Activated CD4-positive, alpha-beta T cell treated with anti-CD3 and anti-CD28 coated beads, Interleukin-2, amount 10 ng/mL, durations not matched to agents 7 days and 5 days (primary cell): ENCODE data around the gene SKAP1. TPM values are rescaled to one million over a fixed set of nuclear protein-coding genes. Genes with fewer than 3 reads are reported as not detected.

Source experiments
- CTCF ChIA-PET: fragments of 350-600 bp; sonication (Branson Sonifier 250); formaldehyde crosslinking; loops from one replicate; lab custom pipeline; 2021; ENCODE audit warnings: antibody characterized with exemption; lab: Charles Lee
- POLR2A ChIA-PET: fragments of 350-600 bp; sonication (Branson Sonifier 250); formaldehyde crosslinking; loops from one replicate; lab custom pipeline; 2021; ENCODE audit warnings: antibody characterized with exemption; lab: Charles Lee
- DNase-seq: peaks from one replicate; pipeline ENCODE4 v3.0.0-alpha.2; 2020
- H3K27ac Mint-ChIP-seq: one replicate; pipeline ENCODE4 v1.8.0; 2021; ENCODE audit warnings: mild to moderate bottlenecking, moderate library complexity, mixed read lengths
- H3K27me3 Mint-ChIP-seq: one replicate; pipeline ENCODE4 v1.8.0; 2021; ENCODE audit warnings: mixed read lengths
- H3K36me3 Mint-ChIP-seq: one replicate; pipeline ENCODE4 v1.8.0; 2021; ENCODE audit warnings: low read depth, mixed read lengths
- H3K4me1 Mint-ChIP-seq: one replicate; pipeline ENCODE4 v1.8.0; 2021; ENCODE audit warnings: mixed read lengths
- H3K4me3 Mint-ChIP-seq: one replicate; pipeline ENCODE4 v1.8.0; 2021; ENCODE audit warnings: mild to moderate bottlenecking, moderate library complexity, mixed read lengths
- H3K9me3 Mint-ChIP-seq: one replicate; pipeline ENCODE4 v1.8.0; 2021; ENCODE audit warnings: mixed read lengths
- total RNA-seq, 2 experiments: library from RNA; stranded (reverse); gene quantifications; one replicate each; pipeline ENCODE4 v1.2.3, GENCODE V29; 2021

The SKAP1 gene
- total RNA-seq, 2 experiments from 2014 or later: 123 to 144 TPM

DNA sequence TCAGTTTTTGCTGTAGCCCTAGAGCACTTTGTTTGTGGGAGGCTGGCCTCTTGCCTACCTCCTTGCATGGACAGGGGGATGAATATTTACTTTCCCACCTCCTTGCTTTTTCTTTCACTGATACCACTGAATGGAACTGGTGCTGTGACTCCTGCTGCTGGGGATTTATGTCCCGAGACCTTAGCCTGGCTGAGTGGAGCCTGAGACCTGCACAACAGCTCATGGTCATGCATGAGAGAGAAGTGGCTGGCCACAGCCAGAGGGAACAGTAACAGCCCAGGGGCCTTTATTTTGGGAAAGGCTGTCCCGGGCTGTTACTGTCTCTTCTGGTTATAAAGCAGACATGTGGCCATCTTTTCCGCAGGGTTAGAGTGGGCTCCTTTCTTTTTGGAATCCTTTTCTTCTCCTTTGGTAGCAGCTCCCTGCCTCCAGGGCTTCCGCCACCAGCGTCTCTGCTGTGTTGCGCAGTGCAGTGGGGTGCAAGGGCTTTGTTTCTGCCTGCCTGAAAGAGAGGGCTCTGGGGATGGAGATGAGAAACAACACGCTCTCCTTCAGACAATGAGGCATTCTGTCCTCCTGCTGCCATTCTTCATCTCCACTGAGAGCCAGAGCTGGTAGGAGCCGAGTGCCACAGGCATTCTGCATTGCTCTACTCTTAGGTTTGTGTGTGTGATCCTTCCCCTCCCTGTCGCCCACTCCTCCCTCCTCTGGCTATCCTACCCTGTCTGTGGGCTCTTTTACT is 307.9 kb downstream of the SKAP1 start:
- peaks cover 38% of the 10 kb centered on the region for H3K36me3 Mint-ChIP-seq
- no peaks in the 10 kb centered on the region for H3K9me3 Mint-ChIP-seq
- no peak overlapping the region for H3K4me3 Mint-ChIP-seq
- no peaks in the 10 kb centered on the region for H3K4me1 Mint-ChIP-seq
- ChIA-PET POLR2A (no interaction called here), CTCF (interaction anchor here (0.5 to 1.5 kb wide), 4 partner anchors 14 to 417 kb away, joined by 3 to 4 read pairs (median 3); partner anchors contain the start of gene SNX11)
- no peaks in the 10 kb centered on the region for H3K27me3 Mint-ChIP-seq
- DNase-seq: no peak
- no peak overlapping the region for H3K27ac Mint-ChIP-seq

DNA sequence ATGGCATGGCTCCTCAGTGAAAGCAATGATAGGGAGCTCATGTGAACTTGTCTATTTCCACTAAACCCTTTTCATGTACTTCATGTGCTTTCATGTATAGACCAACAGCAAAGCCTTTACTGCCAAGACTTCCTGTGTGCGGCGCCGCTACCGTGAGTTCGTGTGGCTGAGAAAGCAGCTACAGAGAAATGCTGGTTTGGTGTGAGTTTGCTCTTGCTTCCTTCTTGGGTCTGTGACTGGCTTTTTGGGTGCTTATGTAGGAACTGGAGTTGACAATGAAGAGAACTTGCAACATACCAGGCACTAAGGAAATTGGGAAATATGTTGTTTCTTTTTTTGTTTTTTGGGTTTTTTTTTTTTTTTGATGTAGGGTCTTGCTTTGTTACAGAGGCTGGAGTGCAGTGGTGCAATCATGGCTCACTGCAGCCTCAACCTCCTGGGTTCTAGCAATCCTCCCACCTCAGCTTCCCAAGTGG is 316.8 kb downstream of the SKAP1 start:
- Mint-ChIP-seq H3K27ac (peak overlapping the region; percentile 95), H3K9me3 (no peaks in the 10 kb centered on the region), H3K27me3 (no peaks in the 10 kb centered on the region), H3K36me3 (peaks cover 32% of the 10 kb centered on the region), H3K4me1 (peaks cover 45% of the 10 kb centered on the region), H3K4me3 (peak overlapping the region; percentile 24)
- ChIA-PET POLR2A (interaction anchor here (0.6 to 0.7 kb wide), 2 partner anchors 14 to 182 kb away, joined by 5 to 10 read pairs; no protein-coding TSS in a partner anchor), CTCF (interaction anchor here (0.6 to 1.6 kb wide), 4 partner anchors 16 to 360 kb away, joined by 3 to 5 read pairs (median 5); no protein-coding TSS in a partner anchor)
- DNase-seq: peak; percentile 78

DNA sequence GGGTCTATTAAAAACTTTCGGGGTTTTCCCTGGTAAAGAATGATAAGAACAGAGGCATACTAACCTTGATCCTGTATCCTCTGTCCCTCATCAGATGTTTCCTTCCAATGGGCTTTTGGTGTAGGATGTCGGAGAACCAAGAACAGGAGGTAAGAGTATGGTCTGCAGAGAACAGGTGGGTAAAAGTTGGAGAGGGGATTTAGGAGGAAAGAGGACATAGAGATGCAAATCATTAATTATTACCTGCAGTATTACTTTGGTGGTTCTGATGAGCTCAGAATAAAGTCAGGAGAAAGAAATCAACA is 318.1 kb downstream of the SKAP1 start:
- Mint-ChIP-seq H3K4me1 (peaks cover 56% of the 10 kb centered on the region), H3K4me3 (no peak overlapping the region), H3K27me3 (no peaks in the 10 kb centered on the region), H3K36me3 (peaks cover 26% of the 10 kb centered on the region), H3K27ac (peak overlapping the region; percentile 95), H3K9me3 (no peaks in the 10 kb centered on the region)
- ChIA-PET CTCF (interaction anchor here (1.1 to 1.2 kb wide), 2 partner anchors 9 to 87 kb away, joined by 3 to 4 read pairs; no protein-coding TSS in a partner anchor), POLR2A (no interaction called here)
- DNase-seq: no peak

DNA sequence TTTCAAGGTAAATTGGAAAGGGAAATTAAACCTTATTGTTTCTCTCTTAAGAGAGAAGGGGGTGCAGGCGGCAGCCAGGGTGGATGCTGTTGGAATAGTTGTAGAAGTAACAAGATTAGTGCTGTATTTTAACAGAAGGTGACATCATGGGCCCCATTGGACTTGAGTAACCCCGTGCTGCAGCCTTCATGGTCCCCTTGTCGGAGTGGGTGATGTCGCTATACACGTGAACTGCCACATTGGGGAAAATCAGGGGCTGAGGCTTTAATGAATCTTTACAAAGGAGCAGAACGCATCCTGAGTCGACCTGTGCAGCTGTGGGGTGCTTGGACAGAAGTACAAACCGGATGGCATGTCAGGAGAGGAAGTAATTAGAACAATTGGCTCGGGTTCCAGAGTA is 319.3 kb downstream of the SKAP1 start:
- DNase-seq: no peak
- Mint-ChIP-seq H3K4me1 (peaks cover 59% of the 10 kb centered on the region), H3K27ac (peak overlapping the region; percentile 59)

DNA sequence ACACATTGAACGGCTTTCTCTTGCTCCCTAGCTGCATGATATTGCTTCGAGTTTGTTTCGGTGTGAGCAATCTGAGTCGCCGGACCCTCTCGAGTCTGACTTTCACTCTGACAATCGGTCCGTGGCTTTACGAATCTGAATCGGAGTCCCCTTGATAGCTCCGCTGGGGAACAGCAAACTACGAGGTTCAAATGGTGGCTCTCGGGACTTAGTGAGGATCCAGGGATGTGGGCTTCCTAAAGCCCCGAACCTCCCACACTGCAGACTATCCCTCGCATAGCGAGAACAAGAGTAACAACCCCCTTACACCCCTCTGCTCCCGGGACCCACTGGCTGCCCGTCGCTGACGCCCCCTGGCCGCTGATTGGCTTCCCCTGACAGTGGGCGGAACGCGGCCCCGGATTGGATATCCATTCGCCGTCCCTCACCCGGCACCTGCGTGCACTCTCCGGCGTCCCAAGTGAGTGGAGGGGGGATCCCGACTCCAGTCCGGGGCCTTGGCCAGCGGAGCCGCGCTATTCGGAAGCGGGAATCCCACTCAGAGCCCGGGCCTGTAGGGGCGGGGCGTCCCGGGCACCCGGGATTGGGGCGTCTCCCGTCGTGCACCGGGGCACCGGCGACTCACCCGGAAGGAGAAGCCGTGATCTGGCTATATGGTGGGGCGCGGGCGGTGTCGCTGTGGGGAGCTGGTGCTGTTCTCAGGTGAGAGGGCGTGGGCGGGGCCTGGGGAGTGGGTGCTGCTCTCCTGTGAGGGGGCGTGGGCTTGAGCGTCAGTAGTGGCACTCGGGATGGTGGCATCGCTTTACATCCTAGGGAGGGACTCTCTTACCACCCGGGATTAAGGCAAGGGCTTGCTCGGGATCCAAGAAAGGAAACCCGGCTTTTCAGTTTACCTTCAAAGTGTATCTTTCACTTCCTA is 322.6 kb downstream of the SKAP1 start, which contains the start of gene SNX11:
TSS of gene SNX11 (plus strand) at position 630 of the 919 bp plus-strand sequence. CDS start 4,278 bp downstream, outside the sequence.
- Mint-ChIP-seq H3K4me1 (peaks cover 67% of the 10 kb centered on the region), H3K4me3 (peak within 1 kb of the TSS; percentile 96), H3K27ac (peak within 1 kb of the TSS; percentile 94), H3K27me3 (no peaks in the 10 kb centered on the region), H3K9me3 (peaks cover 11% of the 10 kb centered on the region), H3K36me3 (peaks cover 35% of the 10 kb centered on the region)
- peak; percentile 96 for DNase-seq
- CTCF ChIA-PET: interaction anchor here (0.7 to 2.4 kb wide), 16 partner anchors 8 to 511 kb away, joined by 3 to 9 read pairs (median 4); partner anchors contain the start of gene CDK5RAP3
- POLR2A ChIA-PET: interaction anchor here (0.7 kb wide), 1 partner anchor 17 kb away, joined by 3 read pairs; no protein-coding TSS in a partner anchor

More for the DNA sequence above, 319.3 kb downstream of the SKAP1 start:
- Mint-ChIP-seq H3K9me3 (no peaks in the 10 kb centered on the region), H3K4me3 (no peak overlapping the region), H3K36me3 (peaks cover 26% of the 10 kb centered on the region), H3K27me3 (no peaks in the 10 kb centered on the region)
- ChIA-PET CTCF (no interaction called here), POLR2A (no interaction called here)

DNA sequence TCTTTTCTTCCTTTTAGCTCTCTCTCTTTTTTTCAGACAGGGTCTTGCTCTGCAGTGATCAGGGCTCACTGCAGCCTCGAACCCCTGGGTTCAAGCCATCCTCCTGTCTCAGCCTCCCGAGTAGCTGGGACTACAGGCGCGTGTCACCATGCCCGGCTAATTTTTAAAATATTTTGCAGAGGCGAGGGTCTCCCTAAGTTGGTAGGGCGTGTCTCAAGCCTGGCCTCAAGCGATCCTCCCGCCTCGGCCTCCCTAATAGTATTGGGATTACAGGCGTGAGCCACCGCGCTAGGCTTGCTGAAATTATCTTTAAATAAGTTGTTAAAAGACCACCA is 323.2 kb downstream of the SKAP1 start:
- DNase-seq: no peak
- ChIA-PET POLR2A (no interaction called here), CTCF (interaction anchor here (0.7 to 2.4 kb wide), 7 partner anchors 11 to 89 kb away, joined by 3 to 9 read pairs (median 4); no protein-coding TSS in a partner anchor)
- peaks cover 66% of the 10 kb centered on the region for H3K4me1 Mint-ChIP-seq
- peak overlapping the region; percentile 96 for H3K4me3 Mint-ChIP-seq
- H3K36me3 Mint-ChIP-seq: peaks cover 28% of the 10 kb centered on the region
- no peaks in the 10 kb centered on the region for H3K27me3 Mint-ChIP-seq
- peak overlapping the region; percentile 94 for H3K27ac Mint-ChIP-seq
- peaks cover 12% of the 10 kb centered on the region for H3K9me3 Mint-ChIP-seq

DNA sequence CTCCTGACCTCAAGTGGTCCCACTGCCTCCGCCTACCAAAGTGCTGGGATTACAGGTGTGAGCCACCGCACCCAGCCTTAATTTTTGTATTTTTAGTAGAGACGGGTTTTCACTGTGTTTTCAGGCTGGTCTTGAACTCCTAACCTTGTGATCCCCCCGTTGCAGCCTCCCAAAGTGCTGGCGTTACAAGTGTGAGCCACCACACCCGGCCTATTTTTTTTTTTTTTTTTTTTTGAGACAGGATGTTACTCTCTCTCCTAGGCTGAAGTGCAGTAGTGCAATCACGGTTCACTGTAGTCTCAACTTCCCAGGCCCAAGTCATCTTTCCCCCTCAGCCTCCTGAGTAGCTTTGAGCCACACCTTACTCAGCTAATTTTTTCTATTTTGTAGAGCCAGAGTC is 325.6 kb downstream of the SKAP1 start:
- peaks cover 12% of the 10 kb centered on the region for H3K9me3 Mint-ChIP-seq
- CTCF ChIA-PET: interaction anchor here (0.8 kb wide), 1 partner anchor 47 kb away, joined by 3 read pairs; no protein-coding TSS in a partner anchor

DNA sequence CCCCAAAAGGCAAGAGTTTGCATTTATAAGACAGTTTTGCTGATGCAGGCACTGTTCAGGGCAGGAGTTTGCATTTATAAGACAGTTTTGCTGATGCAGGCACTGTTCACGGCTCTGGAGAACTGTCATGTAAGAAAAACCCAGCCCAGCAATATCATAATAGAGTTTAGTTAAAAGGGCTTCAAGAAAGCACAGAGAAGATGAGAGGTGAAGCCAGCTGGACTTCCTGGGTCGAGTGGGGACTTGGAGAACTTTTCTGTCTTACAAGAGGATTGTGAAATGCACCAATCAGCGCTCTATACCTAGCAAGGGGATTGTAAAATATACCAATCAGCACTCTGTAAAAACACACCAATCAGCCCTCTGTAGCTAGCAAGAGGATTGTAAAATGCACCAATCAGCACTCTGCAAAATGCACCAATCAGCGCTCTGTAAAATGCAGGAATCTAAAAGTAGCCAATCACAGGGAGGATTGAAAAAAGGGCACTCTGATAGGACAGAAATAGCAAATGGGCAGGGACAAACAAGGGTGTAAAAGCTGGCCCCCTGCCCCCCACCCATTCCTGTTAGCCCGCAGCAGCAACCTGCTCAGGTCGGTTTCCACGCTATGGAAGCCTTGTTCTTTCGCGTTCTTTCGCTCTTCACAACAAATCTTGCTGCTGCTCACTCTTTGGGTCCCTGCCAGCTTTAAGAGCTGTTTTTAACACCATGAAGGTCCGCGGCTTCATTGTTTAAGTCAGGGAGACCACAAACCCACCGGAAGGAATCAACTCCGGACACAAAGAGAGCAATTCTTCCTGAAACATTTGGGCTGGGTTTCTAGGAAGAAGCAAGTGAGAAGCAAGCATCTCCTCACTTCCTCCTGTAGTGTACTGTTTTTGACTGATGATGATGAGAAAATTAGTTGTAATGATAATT is 327.0 kb downstream of the SKAP1 start:
- peak overlapping the region; percentile 52 for H3K4me3 Mint-ChIP-seq

More for the DNA sequence above, 325.6 kb downstream of the SKAP1 start:
- peaks cover 63% of the 10 kb centered on the region for H3K4me1 Mint-ChIP-seq
- H3K36me3 Mint-ChIP-seq: peaks cover 16% of the 10 kb centered on the region
- H3K27me3 Mint-ChIP-seq: no peaks in the 10 kb centered on the region
- peak overlapping the region; percentile 66 for H3K27ac Mint-ChIP-seq
- POLR2A ChIA-PET: no interaction called here
- no peak overlapping the region for H3K4me3 Mint-ChIP-seq
- no peak for DNase-seq

DNA sequence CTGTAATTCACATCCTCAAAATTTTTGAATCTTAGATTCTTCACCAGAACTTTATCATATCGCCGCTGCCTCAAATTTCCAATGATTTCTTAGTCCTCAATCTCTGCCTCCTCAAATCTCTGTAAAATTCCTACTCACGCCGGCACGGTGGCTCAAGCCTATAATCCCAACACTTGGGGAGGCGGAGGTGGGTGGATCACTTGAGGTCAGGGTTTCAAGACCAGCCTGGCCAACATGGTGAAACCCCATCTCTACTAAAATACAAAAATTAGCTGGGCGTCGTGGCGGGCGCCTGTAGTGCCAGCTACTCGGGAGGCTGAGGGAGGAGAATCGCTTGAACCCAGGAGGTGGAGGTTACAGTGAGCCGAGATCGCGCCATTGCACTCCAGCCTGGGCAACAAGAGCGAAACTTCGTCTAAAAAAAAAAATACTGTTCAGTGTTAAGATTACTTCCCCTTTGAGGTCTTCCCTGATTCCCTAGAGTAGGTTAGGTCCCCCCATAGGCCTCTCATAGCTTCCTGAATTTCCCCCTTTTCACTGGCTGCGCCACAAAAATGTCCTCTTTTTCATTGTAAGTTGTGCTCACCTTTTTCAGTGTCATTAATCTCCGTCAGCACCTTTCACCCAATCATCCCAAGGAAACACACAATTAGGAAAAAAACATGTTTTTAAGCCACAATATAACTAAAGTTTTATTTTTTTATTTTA is 327.8 kb downstream of the SKAP1 start:
- H3K9me3 Mint-ChIP-seq: peaks cover 12% of the 10 kb centered on the region
- peak overlapping the region; percentile 95 for H3K27ac Mint-ChIP-seq
- peaks cover 59% of the 10 kb centered on the region for H3K4me1 Mint-ChIP-seq
- peaks cover 16% of the 10 kb centered on the region for H3K36me3 Mint-ChIP-seq
- CTCF ChIA-PET: interaction anchor here (1.1 kb wide), 1 partner anchor 9 kb away, joined by 3 read pairs; no protein-coding TSS in a partner anchor
- DNase-seq: no peak
- no peaks in the 10 kb centered on the region for H3K27me3 Mint-ChIP-seq
- H3K4me3 Mint-ChIP-seq: peak overlapping the region; percentile 96
- POLR2A ChIA-PET: no interaction called here

More for the DNA sequence above, 327.0 kb downstream of the SKAP1 start:
- peak overlapping the region; percentile 88 for H3K27ac Mint-ChIP-seq
- peaks cover 16% of the 10 kb centered on the region for H3K36me3 Mint-ChIP-seq
- no peaks in the 10 kb centered on the region for H3K27me3 Mint-ChIP-seq
- H3K9me3 Mint-ChIP-seq: peaks cover 12% of the 10 kb centered on the region
- ChIA-PET CTCF (interaction anchor here (0.6 to 1.1 kb wide), 2 partner anchors 9 to 170 kb away, joined by 3 to 4 read pairs; no protein-coding TSS in a partner anchor), POLR2A (interaction anchor here (0.6 kb wide), 1 partner anchor 15 kb away, joined by 4 read pairs; no protein-coding TSS in a partner anchor)
- peaks cover 59% of the 10 kb centered on the region for H3K4me1 Mint-ChIP-seq
- DNase-seq: peak; percentile 55

DNA sequence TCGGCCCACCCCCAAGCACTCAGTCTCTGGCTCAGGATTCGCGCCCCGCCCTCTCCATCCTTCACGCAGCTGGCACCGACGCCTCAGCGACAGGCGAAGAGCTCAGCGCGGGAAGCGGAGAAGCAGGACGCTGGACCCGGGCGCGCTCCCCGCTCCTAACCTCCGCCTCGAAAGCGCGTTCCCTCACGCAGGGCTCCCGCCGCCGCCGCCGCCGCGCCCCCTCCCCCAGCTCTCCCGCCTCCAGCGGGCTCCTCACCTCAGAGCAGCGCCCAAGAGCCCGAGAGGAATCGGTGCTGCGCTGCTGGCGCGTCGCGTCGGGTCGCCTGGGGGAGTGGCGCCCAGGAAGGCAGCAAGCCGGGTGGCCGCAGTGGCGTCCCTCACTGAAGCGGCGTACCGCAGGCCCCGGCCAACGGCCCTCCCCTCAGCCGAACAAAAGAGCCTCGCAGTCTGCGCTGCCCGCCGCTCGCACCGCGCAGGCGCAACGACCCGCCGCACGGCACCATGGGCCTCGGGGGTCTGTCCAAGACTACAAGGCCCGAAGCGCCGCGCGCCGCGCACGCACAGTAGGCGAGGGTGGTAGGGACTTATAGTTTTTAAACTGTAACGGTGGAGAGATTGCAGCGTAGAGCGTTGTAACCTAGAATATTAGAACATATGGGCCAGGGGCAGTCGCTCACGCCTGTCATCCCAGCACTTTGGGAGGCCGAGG is 328.8 kb downstream of the SKAP1 start, which contains the start of gene CBX1:
TSS of gene CBX1 (minus strand) at position 467 of the 709 bp plus-strand sequence. CDS start 24,474 bp downstream, outside the sequence.
- H3K4me1 Mint-ChIP-seq: peaks cover 61% of the 10 kb centered on the region
- H3K27ac Mint-ChIP-seq: peak within 1 kb of the TSS; percentile 95
- peak within 1 kb of the TSS; percentile 96 for H3K4me3 Mint-ChIP-seq
- peak; percentile 94 for DNase-seq
- H3K9me3 Mint-ChIP-seq: peaks cover 12% of the 10 kb centered on the region
- CTCF ChIA-PET: interaction anchor here (0.8 to 1.1 kb wide), 5 partner anchors 14 to 535 kb away, joined by 3 to 4 read pairs (median 3); no protein-coding TSS in a partner anchor
- POLR2A ChIA-PET: no interaction called here
- no peaks in the 10 kb centered on the region for H3K27me3 Mint-ChIP-seq
- H3K36me3 Mint-ChIP-seq: peaks cover 16% of the 10 kb centered on the region
